ENCODE measurements around the gene CFAP90.
A peak's percentile ranks its signal among the peaks of the same experiment; 100 is the strongest.

DNA sequence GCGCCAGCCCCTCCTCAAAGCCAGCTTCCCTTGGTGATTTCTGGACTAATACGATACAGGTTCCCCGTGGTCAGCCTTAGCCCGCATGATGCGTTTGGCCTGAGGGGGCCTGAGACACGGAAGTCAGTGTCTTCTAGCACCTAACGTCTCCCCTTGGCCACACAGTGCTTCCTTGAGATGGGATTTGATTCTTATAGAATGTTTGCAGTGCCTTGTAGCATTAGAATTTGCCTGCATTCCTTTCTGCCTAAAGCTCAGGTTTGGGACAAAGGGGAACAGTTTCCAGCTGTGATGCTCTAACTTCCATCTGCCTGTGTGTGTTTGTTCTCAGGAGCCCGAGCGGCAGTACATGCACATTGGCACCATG, 34.4 kb downstream of the CFAP90 start:
- TF ChIP-seq, protein P1, sequence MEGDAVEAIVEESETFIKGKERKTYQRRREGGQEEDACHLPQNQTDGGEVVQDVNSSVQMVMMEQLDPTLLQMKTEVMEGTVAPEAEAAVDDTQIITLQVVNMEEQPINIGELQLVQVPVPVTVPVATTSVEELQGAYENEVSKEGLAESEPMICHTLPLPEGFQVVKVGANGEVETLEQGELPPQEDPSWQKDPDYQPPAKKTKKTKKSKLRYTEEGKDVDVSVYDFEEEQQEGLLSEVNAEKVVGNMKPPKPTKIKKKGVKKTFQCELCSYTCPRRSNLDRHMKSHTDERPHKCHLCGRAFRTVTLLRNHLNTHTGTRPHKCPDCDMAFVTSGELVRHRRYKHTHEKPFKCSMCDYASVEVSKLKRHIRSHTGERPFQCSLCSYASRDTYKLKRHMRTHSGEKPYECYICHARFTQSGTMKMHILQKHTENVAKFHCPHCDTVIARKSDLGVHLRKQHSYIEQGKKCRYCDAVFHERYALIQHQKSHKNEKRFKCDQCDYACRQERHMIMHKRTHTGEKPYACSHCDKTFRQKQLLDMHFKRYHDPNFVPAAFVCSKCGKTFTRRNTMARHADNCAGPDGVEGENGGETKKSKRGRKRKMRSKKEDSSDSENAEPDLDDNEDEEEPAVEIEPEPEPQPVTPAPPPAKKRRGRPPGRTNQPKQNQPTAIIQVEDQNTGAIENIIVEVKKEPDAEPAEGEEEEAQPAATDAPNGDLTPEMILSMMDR (IDR thresholded peaks at IDR 0.05; ENCODE audit: low read depth, low read length, poor library complexity, severe bottlenecking), result peak; percentile 19
- no peak for TF ChIP-seq EZH2phosphoT487 (IDR thresholded peaks at IDR 0.05; ENCODE audit: borderline replicate concordance, low read length)
